ENCODE data around the gene C1QTNF8. TPM values are rescaled to one million over a fixed set of nuclear protein-coding genes. Genes with fewer than 3 reads are reported as not detected.

C1QTNF8 gene, protein sequence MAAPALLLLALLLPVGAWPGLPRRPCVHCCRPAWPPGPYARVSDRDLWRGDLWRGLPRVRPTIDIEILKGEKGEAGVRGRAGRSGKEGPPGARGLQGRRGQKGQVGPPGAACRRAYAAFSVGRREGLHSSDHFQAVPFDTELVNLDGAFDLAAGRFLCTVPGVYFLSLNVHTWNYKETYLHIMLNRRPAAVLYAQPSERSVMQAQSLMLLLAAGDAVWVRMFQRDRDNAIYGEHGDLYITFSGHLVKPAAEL
- not detected for polyA plus RNA-seq (2013, experiment 1 of 2)
- not detected for polyA plus RNA-seq (2013, experiment 2 of 2)

DNA sequence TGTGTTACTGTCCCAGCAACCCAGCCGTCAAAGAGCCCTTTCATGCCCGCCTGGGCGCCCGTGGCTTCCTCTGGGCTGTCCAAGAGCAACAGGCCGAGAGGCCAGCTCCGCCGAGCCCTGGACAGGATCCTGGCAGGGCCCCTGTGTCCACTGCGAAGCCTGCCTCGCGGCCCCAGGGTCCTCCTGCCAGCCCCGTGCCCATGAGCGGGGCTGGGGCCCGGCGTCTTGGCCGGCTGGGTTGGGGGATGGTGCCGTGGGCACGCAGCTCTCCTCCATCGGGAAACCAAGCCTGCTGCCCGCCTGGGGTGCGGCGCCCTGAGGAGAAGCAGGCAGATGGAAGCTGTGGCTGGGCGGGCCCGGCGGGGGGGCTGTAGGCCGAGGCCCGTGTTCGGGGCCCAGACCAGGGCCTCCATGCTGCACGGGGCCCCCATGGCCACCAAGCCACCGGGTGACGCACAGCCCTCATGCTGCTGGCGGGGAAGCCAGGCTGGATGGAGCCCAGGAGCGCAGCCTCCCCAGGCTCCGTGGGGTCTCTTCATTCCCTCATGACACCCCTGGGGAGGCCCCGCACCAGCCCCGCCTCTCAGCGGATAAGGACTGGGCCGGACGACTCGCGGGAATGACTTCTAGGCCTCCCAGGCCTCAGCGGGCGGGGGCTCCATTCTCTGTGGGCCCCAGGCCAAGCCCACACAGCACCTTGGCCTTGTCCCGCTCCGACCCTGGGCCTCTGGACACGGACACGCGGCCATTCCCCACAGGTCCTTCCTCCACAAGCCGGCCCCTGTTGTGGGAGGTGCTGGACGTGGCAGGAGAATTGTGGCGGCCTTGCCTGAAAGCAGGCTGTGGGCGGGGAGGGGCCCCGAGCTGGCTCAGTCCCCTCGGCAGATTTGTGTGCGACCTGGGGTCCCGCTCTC is at the start of gene C1QTNF8:
Gene C1QTNF8, minus strand, starts transcription at position 76 of the 914 bp plus-strand sequence. CDS start 1,322 bp downstream, outside the sequence.
- 89% methylated on average over 46 of the region's 55 CpGs for WGBS, 2 experiments (ENCODE audit: insufficient coverage in 2 of 2)
- Histone ChIP-seq H3K4me3 (ENCODE audit: extremely low read depth, insufficient read depth, low read length, poor library complexity, severe bottlenecking) (no peak within 1 kb of the TSS), H3K9me3 (ENCODE audit: control insufficient read depth, low read length) (no peaks in the 10 kb centered on the region), H3K36me3 (ENCODE audit: control insufficient read depth, insufficient read depth, low read length) (no peaks in the 10 kb centered on the region), H3K4me1 (ENCODE audit: control insufficient read depth, insufficient read depth, low read length, poor library complexity, severe bottlenecking) (peaks cover 27% of the 10 kb centered on the region), H3K27ac (ENCODE audit: low read depth, low read length, severe bottlenecking) (no peak within 1 kb of the TSS)

DNA sequence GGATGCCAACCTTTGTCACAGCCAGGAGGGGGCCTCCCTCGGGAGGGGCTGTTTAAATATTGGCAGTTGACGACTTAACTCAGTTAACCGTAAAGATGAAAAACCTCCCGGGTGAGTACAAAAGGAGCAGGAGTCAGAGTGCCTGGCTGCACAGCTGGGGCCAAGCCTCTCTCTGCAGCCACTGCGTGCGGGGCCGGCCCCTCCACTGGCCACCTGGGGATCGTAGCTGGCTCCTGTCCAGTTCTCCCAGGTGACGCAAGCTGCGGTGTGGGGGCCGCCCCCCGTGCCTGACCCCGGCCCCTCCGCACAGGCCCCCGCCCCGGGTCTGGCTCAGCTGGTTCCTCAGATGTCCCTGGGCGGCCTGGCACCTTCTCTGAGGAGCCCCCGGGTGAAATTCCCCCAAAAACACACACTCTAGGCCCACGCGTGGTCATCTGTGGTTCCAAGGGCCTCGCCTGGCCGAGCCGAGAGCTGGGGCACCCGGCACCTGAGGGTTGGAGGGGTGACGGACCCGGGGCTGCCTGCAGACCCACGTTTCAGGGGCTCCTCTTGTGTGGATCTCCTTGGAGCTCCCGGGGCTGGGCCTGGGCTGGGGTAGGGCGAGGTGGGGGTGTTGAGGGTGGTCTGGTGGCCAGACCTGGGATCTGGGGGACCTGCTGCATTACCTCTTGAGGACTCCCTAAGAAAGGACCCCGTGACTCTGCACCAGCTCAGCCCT is 49.5 kb upstream of the C1QTNF8 start:
- Histone ChIP-seq H3K27ac (ENCODE audit: low read depth, low read length, severe bottlenecking) (no peak overlapping the region), H3K4me3 (ENCODE audit: extremely low read depth, insufficient read depth, low read length, poor library complexity, severe bottlenecking) (no peak overlapping the region), H3K36me3 (ENCODE audit: control insufficient read depth, insufficient read depth, low read length) (no peaks in the 10 kb centered on the region), H3K4me1 (ENCODE audit: control insufficient read depth, insufficient read depth, low read length, poor library complexity, severe bottlenecking) (no peaks in the 10 kb centered on the region), H3K9me3 (ENCODE audit: control insufficient read depth, low read length) (peaks cover 4% of the 10 kb centered on the region)
- WGBS, 2 experiments (ENCODE audit: insufficient coverage in 2 of 2) = 68 to 76% methylated on average over 16 to 21 of the region's 30 CpGs

DNA sequence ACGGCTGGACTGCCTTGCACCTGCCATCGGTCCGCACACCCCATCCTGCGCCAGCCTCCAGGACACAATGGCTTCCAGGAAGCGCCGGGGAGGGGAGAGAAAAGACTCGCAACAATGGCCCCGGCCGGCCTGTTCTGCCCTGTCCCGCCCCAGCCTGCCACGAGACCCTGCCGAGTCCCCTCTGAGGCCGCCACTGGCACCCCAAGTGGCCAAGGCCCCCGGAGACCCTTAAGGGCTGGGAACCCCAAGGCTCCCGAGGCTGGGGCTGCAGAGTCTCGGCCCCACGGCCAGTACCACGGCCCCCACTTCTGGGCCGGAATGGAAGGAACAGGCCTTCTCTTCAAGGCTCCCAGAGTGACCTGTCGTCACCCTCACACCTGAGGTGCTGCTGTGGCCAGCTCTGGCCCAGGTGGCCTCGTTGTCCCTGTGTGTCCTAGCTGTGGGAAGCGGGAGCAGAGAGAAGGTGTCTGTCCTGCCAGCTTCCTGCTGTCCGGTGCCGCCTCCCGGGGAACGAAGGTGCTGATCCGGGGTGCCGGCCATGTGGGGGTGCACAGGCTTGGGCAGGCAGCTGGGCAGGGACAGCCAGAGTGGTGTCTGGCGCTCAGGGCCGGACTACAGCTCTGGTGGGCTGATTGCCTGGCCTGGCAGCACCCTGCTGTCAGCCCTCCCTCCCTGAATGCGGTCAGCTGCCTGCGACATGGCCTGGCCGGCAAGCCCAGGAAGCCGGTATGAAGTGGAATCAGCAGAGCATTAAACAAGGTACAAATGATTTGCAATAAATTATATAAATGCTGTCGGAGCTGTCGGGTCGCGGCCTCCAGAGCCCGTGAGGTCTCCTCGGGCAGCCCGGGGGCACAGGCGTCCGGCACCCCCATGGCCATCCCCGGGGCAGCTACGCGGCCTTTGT is 48.7 kb upstream of the C1QTNF8 start:
- peaks cover 4% of the 10 kb centered on the region for H3K9me3 ChIP-seq (ENCODE audit: control insufficient read depth, low read length)
- WGBS, 2 experiments (ENCODE audit: insufficient coverage in 2 of 2) = 81 to 86% methylated on average over 36 to 44 of the region's 46 CpGs
- H3K4me3 ChIP-seq (ENCODE audit: extremely low read depth, insufficient read depth, low read length, poor library complexity, severe bottlenecking) = no peak overlapping the region
- no peak overlapping the region for H3K27ac ChIP-seq (ENCODE audit: low read depth, low read length, severe bottlenecking)
- no peaks in the 10 kb centered on the region for H3K4me1 ChIP-seq (ENCODE audit: control insufficient read depth, insufficient read depth, low read length, poor library complexity, severe bottlenecking)
- H3K36me3 ChIP-seq (ENCODE audit: control insufficient read depth, insufficient read depth, low read length) = no peaks in the 10 kb centered on the region

- no peak overlapping the region for H3K27ac ChIP-seq (ENCODE audit: low read depth, low read length, severe bottlenecking)
- H3K9me3 ChIP-seq (ENCODE audit: control insufficient read depth, low read length) = peaks cover 4% of the 10 kb centered on the region
- H3K36me3 ChIP-seq (ENCODE audit: control insufficient read depth, insufficient read depth, low read length) = no peaks in the 10 kb centered on the region
- H3K4me1 ChIP-seq (ENCODE audit: control insufficient read depth, insufficient read depth, low read length, poor library complexity, severe bottlenecking) = no peaks in the 10 kb centered on the region
- no peak overlapping the region for H3K4me3 ChIP-seq (ENCODE audit: extremely low read depth, insufficient read depth, low read length, poor library complexity, severe bottlenecking)
- WGBS, 2 experiments (ENCODE audit: insufficient coverage in 2 of 2) = 90 to 92% methylated on average over 21 to 23 of the region's 23 CpGs
These were observed 47.9 kb upstream of the C1QTNF8 start for GRCh38 chr16:1143761-1144450.

GRCh38 chr16:1142911-1143310 is 46.9 kb upstream of the C1QTNF8 start:
- Histone ChIP-seq H3K27ac (ENCODE audit: low read depth, low read length, severe bottlenecking) (no peak overlapping the region), H3K4me3 (ENCODE audit: extremely low read depth, insufficient read depth, low read length, poor library complexity, severe bottlenecking) (no peak overlapping the region), H3K36me3 (ENCODE audit: control insufficient read depth, insufficient read depth, low read length) (no peaks in the 10 kb centered on the region), H3K4me1 (ENCODE audit: control insufficient read depth, insufficient read depth, low read length, poor library complexity, severe bottlenecking) (no peaks in the 10 kb centered on the region), H3K9me3 (ENCODE audit: control insufficient read depth, low read length) (peaks cover 4% of the 10 kb centered on the region)
- 81 to 85% methylated on average over 17 to 19 of the region's 19 CpGs for WGBS, 2 experiments (ENCODE audit: insufficient coverage in 2 of 2)

DNA sequence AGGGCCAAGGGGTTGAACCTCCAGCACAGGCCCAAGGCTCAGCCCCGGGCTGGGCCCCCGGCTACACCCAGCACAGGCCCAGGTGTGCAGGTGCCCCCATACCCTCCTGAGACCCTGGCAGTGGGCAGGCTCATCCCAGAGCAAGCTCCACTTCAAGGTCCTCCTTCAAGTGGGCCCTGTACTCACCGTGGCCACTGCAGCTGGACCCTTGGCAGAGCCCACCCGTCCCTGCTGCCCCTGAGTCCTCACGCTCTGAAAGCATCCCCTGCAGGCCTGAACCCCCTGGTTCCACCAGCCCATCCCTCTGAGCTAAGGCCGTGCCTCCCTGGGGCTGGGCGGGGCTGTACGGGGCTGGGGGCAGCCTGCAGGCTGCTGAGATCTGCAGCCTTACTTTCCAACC is 45.7 kb upstream of the C1QTNF8 start:
- H3K36me3 ChIP-seq (ENCODE audit: control insufficient read depth, insufficient read depth, low read length) = no peaks in the 10 kb centered on the region
- 92% methylated on average over 8 of the region's 8 CpGs for WGBS, 2 experiments (ENCODE audit: insufficient coverage in 2 of 2)
- H3K27ac ChIP-seq (ENCODE audit: low read depth, low read length, severe bottlenecking) = no peak overlapping the region
- no peak overlapping the region for H3K4me3 ChIP-seq (ENCODE audit: extremely low read depth, insufficient read depth, low read length, poor library complexity, severe bottlenecking)
- H3K9me3 ChIP-seq (ENCODE audit: control insufficient read depth, low read length) = no peaks in the 10 kb centered on the region
- no peaks in the 10 kb centered on the region for H3K4me1 ChIP-seq (ENCODE audit: control insufficient read depth, insufficient read depth, low read length, poor library complexity, severe bottlenecking)

DNA sequence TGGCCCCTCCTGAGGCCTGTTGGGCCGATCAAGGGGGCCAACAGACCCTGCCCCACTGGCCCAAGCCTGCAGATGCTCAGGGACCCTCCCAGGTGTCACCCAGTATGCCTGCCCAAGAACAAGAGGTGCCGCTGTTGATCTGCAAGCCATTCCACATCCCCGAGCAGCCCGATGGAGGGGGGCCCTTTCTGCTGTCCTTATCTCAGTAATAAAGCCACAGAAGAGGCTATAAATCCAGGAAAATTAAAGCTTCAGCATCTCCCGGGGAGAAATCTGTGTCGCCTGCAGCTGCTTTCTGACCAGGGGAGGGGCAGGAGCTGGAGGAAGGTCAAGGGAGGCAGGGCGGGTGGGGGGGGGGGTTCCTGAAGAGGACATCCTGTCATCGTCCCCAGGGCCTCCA is 45.1 kb upstream of the C1QTNF8 start:
- WGBS, 2 experiments (ENCODE audit: insufficient coverage in 2 of 2) = 89 to 97% methylated on average over 3 to 6 of the region's 8 CpGs
- Histone ChIP-seq H3K36me3 (ENCODE audit: control insufficient read depth, insufficient read depth, low read length) (no peaks in the 10 kb centered on the region), H3K9me3 (ENCODE audit: control insufficient read depth, low read length) (no peaks in the 10 kb centered on the region), H3K4me1 (ENCODE audit: control insufficient read depth, insufficient read depth, low read length, poor library complexity, severe bottlenecking) (no peaks in the 10 kb centered on the region), H3K4me3 (ENCODE audit: extremely low read depth, insufficient read depth, low read length, poor library complexity, severe bottlenecking) (no peak overlapping the region), H3K27ac (ENCODE audit: low read depth, low read length, severe bottlenecking) (no peak overlapping the region)

DNA sequence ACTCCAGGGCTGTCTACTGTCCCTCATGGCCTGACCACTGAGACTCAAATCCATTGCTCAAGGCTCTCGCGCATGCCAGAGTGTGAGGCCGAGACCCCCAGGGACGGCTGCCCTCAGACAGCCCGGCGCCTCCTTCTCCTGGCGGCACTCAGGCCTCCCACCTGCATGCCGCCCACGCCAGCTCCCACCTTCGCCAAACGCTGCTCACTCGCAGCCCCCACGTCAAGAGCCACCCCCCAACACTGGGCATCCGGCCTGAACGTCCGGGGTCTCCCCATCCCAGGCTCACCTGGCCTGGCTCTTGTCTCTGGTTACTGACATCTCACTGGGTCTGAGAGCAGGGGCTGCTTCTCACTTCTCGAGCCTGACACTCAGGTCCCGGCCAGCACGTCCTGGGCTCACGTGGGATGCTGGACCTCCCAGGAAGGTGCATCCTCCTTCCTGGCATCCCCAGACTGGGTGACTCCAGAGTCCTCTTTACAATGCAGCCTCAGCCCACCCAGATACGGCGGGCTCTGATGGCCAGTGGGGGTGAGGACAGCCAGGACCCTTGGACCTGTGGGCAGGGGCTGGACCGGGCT is 44.6 kb upstream of the C1QTNF8 start:
- Histone ChIP-seq H3K27ac (ENCODE audit: low read depth, low read length, severe bottlenecking) (no peak overlapping the region), H3K9me3 (ENCODE audit: control insufficient read depth, low read length) (no peaks in the 10 kb centered on the region), H3K4me1 (ENCODE audit: control insufficient read depth, insufficient read depth, low read length, poor library complexity, severe bottlenecking) (no peaks in the 10 kb centered on the region), H3K36me3 (ENCODE audit: control insufficient read depth, insufficient read depth, low read length) (no peaks in the 10 kb centered on the region), H3K4me3 (ENCODE audit: extremely low read depth, insufficient read depth, low read length, poor library complexity, severe bottlenecking) (no peak overlapping the region)
- 84 to 89% methylated on average over 16 to 22 of the region's 23 CpGs for WGBS, 2 experiments (ENCODE audit: insufficient coverage in 2 of 2)

DNA sequence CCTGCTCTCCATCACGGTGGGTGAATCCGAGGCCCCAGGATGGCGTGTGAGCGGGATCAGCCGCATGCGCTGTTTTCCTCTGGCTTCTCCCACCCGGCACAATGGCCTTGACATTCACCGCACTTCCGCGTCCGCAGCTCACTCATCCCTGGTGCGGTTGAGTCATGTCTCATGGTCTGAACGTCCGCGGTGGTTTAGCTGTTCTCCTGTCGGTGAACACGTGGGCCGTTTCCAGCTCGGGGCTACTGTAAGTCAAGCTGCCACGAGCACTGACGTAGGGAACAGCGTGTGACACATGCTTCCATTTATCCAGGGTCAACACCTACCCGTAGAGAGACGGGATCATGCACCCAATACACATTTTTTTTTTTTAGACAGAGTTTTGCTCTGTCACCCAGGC is 41.6 kb upstream of the C1QTNF8 start:
- no peaks in the 10 kb centered on the region for H3K9me3 ChIP-seq (ENCODE audit: control insufficient read depth, low read length)
- no peak overlapping the region for H3K4me3 ChIP-seq (ENCODE audit: extremely low read depth, insufficient read depth, low read length, poor library complexity, severe bottlenecking)
- H3K27ac ChIP-seq (ENCODE audit: low read depth, low read length, severe bottlenecking) = no peak overlapping the region
- WGBS, 2 experiments (ENCODE audit: insufficient coverage in 2 of 2) = 88% methylated on average over 24 of the region's 24 CpGs
- H3K36me3 ChIP-seq (ENCODE audit: control insufficient read depth, insufficient read depth, low read length) = no peaks in the 10 kb centered on the region
- no peaks in the 10 kb centered on the region for H3K4me1 ChIP-seq (ENCODE audit: control insufficient read depth, insufficient read depth, low read length, poor library complexity, severe bottlenecking)
